ENCODE results near the gene ZFYVE27. TPM values are rescaled to one million over a fixed set of nuclear protein-coding genes. Genes with fewer than 3 reads are reported as not detected.

The ZFYVE27 gene
- total RNA-seq, 2 donors from 2014 or later: 45.9 to 47.9 TPM

- intact Hi-C loops (cut with DNase I): loop anchor here (10.0 kb wide), 1 partner anchor 104 kb away; no protein-coding TSS in a partner anchor
Observed at GRCh38 chr10:97760461-97761257, 23.7 kb downstream of the ZFYVE27 start.

GRCh38 chr10:97761331-97761865 lies 24.5 kb downstream of the ZFYVE27 start:
- Histone ChIP-seq H3K36me3 (peaks cover 16% of the 10 kb centered on the region), H3K4me3 (no peak overlapping the region), H3K4me1 (no peaks in the 10 kb centered on the region), H3K27ac (no peak overlapping the region), H3K9ac (ENCODE audit: low read depth in 2 of 2, low read length in 2 of 2) (no peak overlapping the region), H3K27me3 (no peaks in the 10 kb centered on the region), H3K9me3 (no peaks in the 10 kb centered on the region)
- intact Hi-C loops (cut with DNase I): loop anchor here (10.0 kb wide), 1 partner anchor 103 kb away; no protein-coding TSS in a partner anchor
- TF ChIP-seq CTCF (IDR thresholded peaks at IDR 0.05): no peak
- no peak for DNase-seq

More at GRCh38 chr10:97760461-97761257, 23.7 kb downstream of the ZFYVE27 start:
- Histone ChIP-seq H3K9me3 (no peaks in the 10 kb centered on the region), H3K4me1 (no peaks in the 10 kb centered on the region), H3K27me3 (no peaks in the 10 kb centered on the region), H3K27ac (no peak overlapping the region), H3K4me3 (no peak overlapping the region), H3K36me3 (peaks cover 16% of the 10 kb centered on the region), H3K9ac (ENCODE audit: low read depth in 2 of 2, low read length in 2 of 2) (no peak overlapping the region)
- no peak for TF ChIP-seq CTCF (IDR thresholded peaks at IDR 0.05)
- no peak for DNase-seq

- Histone ChIP-seq H3K36me3 (peaks cover 11% of the 10 kb centered on the region), H3K27ac (no peak overlapping the region)
- intact Hi-C loops (cut with DNase I): loop anchor here (10.0 kb wide), 1 partner anchor 103 kb away; no protein-coding TSS in a partner anchor
Observed at GRCh38 chr10:97762056-97762455, 25.1 kb downstream of the ZFYVE27 start.

GRCh38 chr10:97762816-97763215 lies 25.9 kb downstream of the ZFYVE27 start:
- H3K27me3 ChIP-seq: no peaks in the 10 kb centered on the region
- H3K4me3 ChIP-seq: no peak overlapping the region
- no peaks in the 10 kb centered on the region for H3K9me3 ChIP-seq
- H3K36me3 ChIP-seq: peaks cover 5% of the 10 kb centered on the region
- TF ChIP-seq CTCF (IDR thresholded peaks at IDR 0.05): no peak
- DNase-seq: no peak
- no peak overlapping the region for H3K27ac ChIP-seq
- no peaks in the 10 kb centered on the region for H3K4me1 ChIP-seq
- intact Hi-C loops (cut with DNase I): loop anchor here (10.0 kb wide), 1 partner anchor 102 kb away; no protein-coding TSS in a partner anchor
- H3K9ac ChIP-seq (ENCODE audit: low read depth in 2 of 2, low read length in 2 of 2): no peak overlapping the region

More at GRCh38 chr10:97762056-97762455, 25.1 kb downstream of the ZFYVE27 start:
- no peaks in the 10 kb centered on the region for H3K27me3 ChIP-seq
- no peak overlapping the region for H3K4me3 ChIP-seq
- H3K9me3 ChIP-seq: no peaks in the 10 kb centered on the region
- H3K4me1 ChIP-seq: no peaks in the 10 kb centered on the region
- no peak for TF ChIP-seq CTCF (IDR thresholded peaks at IDR 0.05)
- H3K9ac ChIP-seq (ENCODE audit: low read depth in 2 of 2, low read length in 2 of 2): no peak overlapping the region
- no peak for DNase-seq

- no peak for TF ChIP-seq CTCF (IDR thresholded peaks at IDR 0.05)
- Histone ChIP-seq H3K9me3 (no peaks in the 10 kb centered on the region), H3K4me1 (no peaks in the 10 kb centered on the region), H3K36me3 (peaks cover 5% of the 10 kb centered on the region), H3K27ac (no peak overlapping the region), H3K4me3 (no peak overlapping the region), H3K9ac (ENCODE audit: low read depth in 2 of 2, low read length in 2 of 2) (no peak overlapping the region), H3K27me3 (no peaks in the 10 kb centered on the region)
- intact Hi-C loops (cut with DNase I): loop anchor here (10.0 kb wide), 1 partner anchor 101 kb away; no protein-coding TSS in a partner anchor
- no peak for DNase-seq
Observed at GRCh38 chr10:97763411-97763810, 26.5 kb downstream of the ZFYVE27 start.

Data from colonic mucosa (tissue), 4 donors.